ENCODE measurements around the gene GATAD2A. TPM values are rescaled to one million over a fixed set of nuclear protein-coding genes. Genes with fewer than 3 reads are reported as not detected.

The GATAD2A gene
- total and polyA plus RNA-seq, 9 of the 15 experiments (the other 6 are each of a cell fraction or from before 2014, with no cell fraction given) = 2.4 to 226 (median 44.2) TPM

DNA sequence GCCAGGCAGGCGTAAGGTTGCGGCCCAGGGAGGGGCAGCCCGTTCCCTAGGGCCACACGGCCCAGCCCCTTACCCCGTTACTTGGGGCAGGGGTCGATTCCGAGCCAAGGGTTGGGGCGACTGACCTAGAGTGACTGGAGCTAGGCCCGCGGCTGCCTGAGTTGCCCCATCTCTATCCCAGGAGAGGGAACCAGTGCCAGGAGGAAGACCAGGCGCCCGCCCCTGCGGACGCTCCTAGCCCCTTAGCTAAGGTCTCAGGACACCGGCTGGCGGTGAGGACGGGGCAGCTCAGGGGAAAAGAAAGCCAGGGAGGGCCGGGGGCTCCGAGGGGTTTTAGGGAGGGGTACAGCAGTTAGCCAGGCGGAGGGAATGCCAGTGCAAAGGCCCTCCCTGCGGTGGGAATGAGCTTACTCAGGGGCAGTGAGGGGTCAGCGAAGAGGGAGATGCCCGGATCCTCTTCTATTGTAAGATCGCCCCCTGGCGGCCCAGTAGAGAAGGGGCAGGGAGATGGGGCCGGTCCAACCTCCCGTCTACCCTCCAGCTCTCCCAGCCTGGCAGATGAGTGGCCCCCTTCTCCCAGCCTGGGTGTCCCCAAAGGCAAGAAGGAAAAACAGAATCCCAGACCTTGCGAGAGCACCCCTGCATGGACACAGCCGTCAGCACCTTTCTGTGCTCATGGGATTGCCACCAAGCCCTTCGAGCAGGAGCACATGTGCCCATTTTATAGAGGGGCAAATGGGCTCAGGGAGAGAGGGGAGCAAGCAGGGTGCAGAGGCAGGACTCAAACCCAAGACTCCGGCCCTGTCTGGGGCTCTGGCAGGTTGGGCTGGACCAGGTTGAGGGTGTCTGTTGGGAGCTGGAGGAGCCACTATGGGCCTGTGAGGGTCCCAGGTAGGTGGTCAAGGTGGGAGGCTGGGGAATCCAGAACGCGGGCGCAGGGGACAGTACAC is 148.9 kb downstream of the GATAD2A start:
- no peak overlapping the region for H3K9ac ChIP-seq (ENCODE audit: insufficient read depth in 1 of 2, low read depth in 2 of 2, low read length in 2 of 2)
- no peaks in the 10 kb centered on the region for H3K36me3 ChIP-seq (ENCODE audit: control insufficient read depth, insufficient read depth, low read length)
- H3K4me3 ChIP-seq = no peak overlapping the region
- H3K27ac ChIP-seq (ENCODE audit: extremely low read depth, low read depth, low read length) = no peak overlapping the region
- intact Hi-C loops (cut with micrococcal nuclease) = loop anchor here (1.0 to 5.0 kb wide), 2 partner anchors 22 to 88 kb away; partner anchors contain the start of gene GMIP
- H3K4me1 ChIP-seq (replicated peaks in 1 of 2; ENCODE audit: control insufficient read depth in 2 of 2, insufficient read depth in 2 of 2, low read length in 2 of 2) = peaks cover 0 to 27% of the 10 kb centered on the region in 2 experiments; a peak in 2 of 5 replicates
- peaks cover 2 to 36% of the 10 kb centered on the region in 2 experiments; a peak in 4 of 5 replicates for H3K27me3 ChIP-seq (ENCODE audit: control insufficient read depth in 2 of 2, insufficient read depth in 2 of 2, low read length in 2 of 2)
- ChIA-PET POLR2A (interaction anchor here (0.6 to 0.7 kb wide), 2 partner anchors 22 to 48 kb away, joined by 3 read pairs; no protein-coding TSS in a partner anchor), CTCF (ENCODE audit: low intra/inter-chr PET ratio) (interaction anchor here (1.3 kb wide), 1 partner anchor 22 kb away, joined by 9 read pairs; no protein-coding TSS in a partner anchor)
- BruUV-seq (replicated peaks) = no TSS peak
- H3K79me2 ChIP-seq (ENCODE audit: control insufficient read depth, insufficient read depth, low read length) = no peaks in the 10 kb centered on the region
- no peaks in the 10 kb centered on the region for H3K9me1 ChIP-seq (ENCODE audit: control insufficient read depth, insufficient read depth, low read length)
- DNase-seq (ENCODE audit: extremely low read depth in 1 of 4, low spot score in 3 of 4) = peak; percentile 78 to 88 (median 85)
- 14% methylated on average over 22 of the region's 34 CpGs for WGBS (ENCODE audit: insufficient coverage, low coverage, missing lambda C conversion rate)
- H3K9me3 ChIP-seq (replicated peaks; ENCODE audit: control insufficient read depth, insufficient read depth, low read depth, low read length) = no peaks in the 10 kb centered on the region
- 0 out of 2 replicates have a peak overlapping the region, but pooled peaks have one; percentile 47 for H2AFZ ChIP-seq (ENCODE audit: low read depth, low read length)
- peak; percentile 88 for ATAC-seq
- 0 out of 2 replicates have a peak, but pooled peaks cover 5% of the 10 kb centered on the region for H4K20me1 ChIP-seq (replicated peaks; ENCODE audit: control insufficient read depth, insufficient read depth, low read length)
- peak; percentile 74 for FAIRE-seq
- H3K4me2 ChIP-seq (ENCODE audit: insufficient read depth, low read length) = no peak overlapping the region
- in situ Hi-C loops (cut with MboI) = loop anchor here (10.0 kb wide), 1 partner anchor 400 kb away; no protein-coding TSS in a partner anchor
- TF ChIP-seq REST (IDR thresholded peaks at IDR 0.05; ENCODE audit: borderline replicate concordance) (peak; percentile 46; the same call in 1 of the 2 replicates), REST (CRISPR knock-in tag; IDR thresholded peaks at IDR 0.05; ENCODE audit: low read depth) (no peak), BCOR (IDR thresholded peaks at IDR 0.05) (peak; percentile 40; the same call in 1 of the 2 replicates), SMC3 (conservative IDR thresholded peaks at IDR 0.05; ENCODE audit: insufficient read depth, low read depth, low read length) (peak; percentile 77), MIER1 (IDR thresholded peaks at IDR 0.05; ENCODE audit: low read depth) (peak; percentile 4; the same call in 1 of the 2 replicates), KLF16 (IDR thresholded peaks at IDR 0.05) (0 out of 2 replicates have a peak, but pooled peaks have one; percentile 24), ZNF740 (CRISPR knock-in tag; IDR thresholded peaks at IDR 0.05) (no peak), ZNF740 (tag; IDR thresholded peaks at IDR 0.05) (no peak), MAFF (IDR thresholded peaks at IDR 0.05; ENCODE audit: low read length) (no peak)
